ENCODE results near the gene ERICH3. TPM values are rescaled to one million over a fixed set of nuclear protein-coding genes. Genes with fewer than 3 reads are reported as not detected.

Gene ERICH3
- total and polyA plus RNA-seq, 2 experiments from 2014 or later = 0.47 TPM; not detected in 1

DNA sequence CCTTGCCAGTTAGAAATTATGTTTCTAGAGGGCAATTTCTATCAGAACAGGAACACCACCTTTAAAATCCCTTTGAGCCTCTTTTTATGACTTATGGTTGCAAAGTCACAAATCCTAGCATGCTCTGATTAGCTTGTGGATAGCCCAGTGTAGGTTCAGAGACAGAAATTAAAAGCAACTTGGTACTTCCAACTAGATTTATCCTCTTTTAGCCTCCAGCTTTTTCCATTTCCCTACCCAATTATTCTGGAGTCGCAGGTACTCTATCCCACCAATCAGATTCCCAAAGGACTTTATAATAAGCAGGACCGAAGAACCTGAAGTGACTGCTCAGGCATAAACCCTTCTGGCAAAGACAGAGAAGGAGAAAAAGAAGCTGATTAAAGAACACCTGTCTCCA, 127.8 kb downstream of the ERICH3 start:
- no peak overlapping the region for H3K4me3 ChIP-seq
- TF ChIP-seq EZH2 (IDR thresholded peaks at IDR 0.05; ENCODE audit: borderline replicate concordance) = no peak
- TF ChIP-seq CTCF (IDR thresholded peaks at IDR 0.05; ENCODE audit: poor library complexity) = no peak
- TF ChIP-seq EZH2phosphoT487 (IDR thresholded peaks at IDR 0.05; ENCODE audit: low read depth, severe bottlenecking, unreplicated experiment) = no peak
- no peak overlapping the region for H3K27ac ChIP-seq

DNA sequence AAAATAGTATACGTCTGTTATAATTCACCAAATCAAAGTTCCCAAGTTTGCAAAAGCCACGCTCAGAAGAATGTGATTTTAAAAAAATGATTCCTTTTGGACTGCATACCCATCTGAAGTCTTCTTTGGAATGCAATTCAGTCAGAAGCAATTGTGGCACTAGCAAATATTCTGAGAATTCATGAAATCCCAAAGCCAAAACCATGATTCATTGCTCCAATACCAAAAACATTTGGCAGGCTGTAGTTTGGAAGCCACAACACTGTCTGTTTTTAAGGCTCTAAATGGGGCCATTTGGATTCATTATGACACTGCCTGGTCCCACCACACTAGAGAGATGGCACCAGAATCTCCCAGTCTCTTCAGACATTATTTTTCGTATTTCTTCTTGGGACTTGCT, 139.4 kb downstream of the ERICH3 start:
- TF ChIP-seq CTCF (IDR thresholded peaks at IDR 0.05; ENCODE audit: poor library complexity) (no peak), EZH2phosphoT487 (IDR thresholded peaks at IDR 0.05; ENCODE audit: low read depth, severe bottlenecking, unreplicated experiment) (no peak), EZH2 (IDR thresholded peaks at IDR 0.05; ENCODE audit: borderline replicate concordance) (no peak)
- Histone ChIP-seq H3K9me3 (ENCODE audit: low read depth) (no peaks in the 10 kb centered on the region), H2AFZ (no peak overlapping the region), H3K4me3 (no peak overlapping the region), H3K27me3 (no peaks in the 10 kb centered on the region), H3K36me3 (replicated peaks; ENCODE audit: insufficient read depth, low read depth) (no peaks in the 10 kb centered on the region), H3K9me2 (replicated peaks; ENCODE audit: insufficient read depth) (no peaks in the 10 kb centered on the region), H3K79me2 (no peaks in the 10 kb centered on the region), H3K27ac (no peak overlapping the region), H4K20me1 (ENCODE audit: insufficient read depth, poor library complexity, severe bottlenecking) (no peaks in the 10 kb centered on the region), H3K4me1 (ENCODE audit: insufficient read depth) (no peaks in the 10 kb centered on the region), H3K4me2 (no peak overlapping the region)
- 92% methylated on average over 3 of the region's 3 CpGs for WGBS (ENCODE audit: low lambda C conversion rate, missing lambda C conversion rate)
- DNase-seq (ENCODE audit: low spot score) = no peak

More for the DNA sequence above, 127.8 kb downstream of the ERICH3 start:
- Histone ChIP-seq H3K36me3 (replicated peaks; ENCODE audit: insufficient read depth, low read depth) (no peaks in the 10 kb centered on the region), H4K20me1 (ENCODE audit: insufficient read depth, poor library complexity, severe bottlenecking) (no peaks in the 10 kb centered on the region), H3K27me3 (no peaks in the 10 kb centered on the region), H3K4me1 (ENCODE audit: insufficient read depth) (no peaks in the 10 kb centered on the region), H3K9me3 (ENCODE audit: low read depth) (no peaks in the 10 kb centered on the region), H2AFZ (no peak overlapping the region), H3K4me2 (no peak overlapping the region), H3K9me2 (replicated peaks; ENCODE audit: insufficient read depth) (no peaks in the 10 kb centered on the region), H3K79me2 (no peaks in the 10 kb centered on the region)
- 86% methylated on average over 2 of the region's 2 CpGs for WGBS (ENCODE audit: low lambda C conversion rate, missing lambda C conversion rate)
- DNase-seq (ENCODE audit: low spot score) = no peak

DNA sequence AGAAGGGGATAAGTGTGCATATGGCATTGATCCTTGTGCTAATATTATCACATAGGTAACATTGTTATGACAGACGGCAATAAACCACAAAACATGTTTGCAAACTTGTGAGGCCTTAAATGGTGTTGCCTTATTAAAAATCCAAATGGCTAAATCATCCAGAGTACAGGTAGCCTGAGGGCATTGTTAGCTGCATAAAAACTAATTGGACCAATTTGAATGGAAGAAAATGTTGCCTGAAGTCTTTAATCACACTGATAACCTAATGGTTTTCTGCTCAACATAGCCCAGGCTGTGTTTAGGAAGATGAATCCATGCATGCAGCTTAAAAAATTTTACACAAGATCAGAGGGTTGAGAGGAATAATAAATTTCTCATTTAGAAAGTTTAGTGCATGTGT, 141.8 kb downstream of the ERICH3 start:
- Histone ChIP-seq H2AFZ (no peak overlapping the region), H3K4me3 (no peak overlapping the region), H3K4me2 (no peak overlapping the region), H3K27me3 (no peaks in the 10 kb centered on the region), H3K27ac (no peak overlapping the region), H3K9me2 (replicated peaks; ENCODE audit: insufficient read depth) (no peaks in the 10 kb centered on the region), H3K9me3 (ENCODE audit: low read depth) (no peaks in the 10 kb centered on the region), H3K79me2 (no peaks in the 10 kb centered on the region), H4K20me1 (ENCODE audit: insufficient read depth, poor library complexity, severe bottlenecking) (no peaks in the 10 kb centered on the region), H3K36me3 (replicated peaks; ENCODE audit: insufficient read depth, low read depth) (no peaks in the 10 kb centered on the region), H3K4me1 (ENCODE audit: insufficient read depth) (no peaks in the 10 kb centered on the region)
- 63% methylated on average over 1 of the region's 1 CpG for WGBS (ENCODE audit: low lambda C conversion rate, missing lambda C conversion rate)
- no peak for DNase-seq (ENCODE audit: low spot score)
- no peak for TF ChIP-seq EZH2phosphoT487 (IDR thresholded peaks at IDR 0.05; ENCODE audit: low read depth, severe bottlenecking, unreplicated experiment)
- no peak for TF ChIP-seq CTCF (IDR thresholded peaks at IDR 0.05; ENCODE audit: poor library complexity)
- no peak for TF ChIP-seq EZH2 (IDR thresholded peaks at IDR 0.05; ENCODE audit: borderline replicate concordance)

- no peaks in the 10 kb centered on the region for H3K27me3 ChIP-seq
- H2AFZ ChIP-seq = no peak overlapping the region
- no peaks in the 10 kb centered on the region for H3K9me3 ChIP-seq (ENCODE audit: low read depth)
- no peak overlapping the region for H3K27ac ChIP-seq
- no peak for TF ChIP-seq EZH2 (IDR thresholded peaks at IDR 0.05; ENCODE audit: borderline replicate concordance)
- no peak for TF ChIP-seq EZH2phosphoT487 (IDR thresholded peaks at IDR 0.05; ENCODE audit: low read depth, severe bottlenecking, unreplicated experiment)
- no peak for TF ChIP-seq CTCF (IDR thresholded peaks at IDR 0.05; ENCODE audit: poor library complexity)
- no peaks in the 10 kb centered on the region for H3K4me1 ChIP-seq (ENCODE audit: insufficient read depth)
- no peak overlapping the region for H3K4me2 ChIP-seq
- no peak for DNase-seq (ENCODE audit: low spot score)
- H4K20me1 ChIP-seq (ENCODE audit: insufficient read depth, poor library complexity, severe bottlenecking) = no peaks in the 10 kb centered on the region
- no peak overlapping the region for H3K4me3 ChIP-seq
- H3K36me3 ChIP-seq (replicated peaks; ENCODE audit: insufficient read depth, low read depth) = no peaks in the 10 kb centered on the region
- no peaks in the 10 kb centered on the region for H3K79me2 ChIP-seq
- no peaks in the 10 kb centered on the region for H3K9me2 ChIP-seq (replicated peaks; ENCODE audit: insufficient read depth)
Observed at GRCh38 chr1:74530892-74531291, 142.7 kb downstream of the ERICH3 start.
